CD4-positive, alpha-beta T cell treated with Interleukin-15 for 1 hour (primary cell): Measurements from ENCODE around the gene ZNF710.
"Not testable (repeated sequence)": the region's sequence is repeated elsewhere in the genome, so short reads cannot be mapped to it uniquely, and the experiment has no call there.

Source experiments
- DNase-seq: peaks from one replicate; pipeline ENCODE4 v3.0.0-alpha.2; 2020

ZNF710 gene

GRCh38 chr15:90062973-90063769, 62.0 kb downstream of the ZNF710 start:
- no peak for DNase-seq

GRCh38 chr15:90063770-90064247, 62.7 kb downstream of the ZNF710 start:
- DNase-seq, result peak; percentile 79

- peak; percentile 39 for DNase-seq
Measured at GRCh38 chr15:90064911-90065681, 64.0 kb downstream of the ZNF710 start.

- no peak for DNase-seq
Measured at GRCh38 chr15:90065682-90066049, 64.5 kb downstream of the ZNF710 start.

- DNase-seq, result no peak
Measured at GRCh38 chr15:90067181-90067952, 66.2 kb downstream of the ZNF710 start.

- no peak for DNase-seq
Measured at GRCh38 chr15:90067953-90068606, 67.0 kb downstream of the ZNF710 start.

GRCh38 chr15:90070623-90071022, 69.5 kb downstream of the ZNF710 start:
- DNase-seq, result not testable (repeated sequence)

- peak; percentile 79 for DNase-seq
Measured at GRCh38 chr15:90071220-90071807, 70.2 kb downstream of the ZNF710 start.

GRCh38 chr15:90072978-90073640, 72.0 kb downstream of the ZNF710 start:
- DNase-seq, result no peak

- DNase-seq, result no peak
Measured at GRCh38 chr15:90074023-90074422, 72.9 kb downstream of the ZNF710 start.

GRCh38 chr15:90074916-90075315, 73.8 kb downstream of the ZNF710 start:
- DNase-seq, result no peak

GRCh38 chr15:90075420-90076289, 74.5 kb downstream of the ZNF710 start:
- no peak for DNase-seq

GRCh38 chr15:90076716-90077115, 75.6 kb downstream of the ZNF710 start:
- DNase-seq, result no peak

GRCh38 chr15:90078965-90079364, 77.8 kb downstream of the ZNF710 start:
- DNase-seq, result no peak

- no peak for DNase-seq
Measured at GRCh38 chr15:90079619-90080457, 78.7 kb downstream of the ZNF710 start.

- no peak for DNase-seq
Measured at GRCh38 chr15:90080458-90080755, 79.3 kb downstream of the ZNF710 start.

- no peak for DNase-seq
Measured at GRCh38 chr15:90080818-90081393, 79.8 kb downstream of the ZNF710 start.

- no peak for DNase-seq
Measured at GRCh38 chr15:90082140-90082715, 81.1 kb downstream of the ZNF710 start.

- DNase-seq, result no peak
Measured at GRCh38 chr15:90083419-90083818, 82.3 kb downstream of the ZNF710 start.
